CD4-positive, alpha-beta T cell treated with Interleukin-17A for 1 hour (primary cell): ENCODE results near the gene PPP1CB.

ENCODE experiments used
- DNase-seq: peaks from one replicate; pipeline ENCODE4 v3.0.0-alpha.2; 2020

The PPP1CB gene

GRCh38 chr2:28745876-28746275 is 5.8 kb upstream of the PPP1CB start:
- DNase-seq, result no peak

- no peak for DNase-seq
Measured at GRCh38 chr2:28746429-28747111, 5.1 kb upstream of the PPP1CB start.

- DNase-seq, result no peak
Measured at GRCh38 chr2:28747714-28748113, 3.9 kb upstream of the PPP1CB start.

- peak; percentile 48 for DNase-seq
Measured at GRCh38 chr2:28748176-28748575, 3.5 kb upstream of the PPP1CB start.

GRCh38 chr2:28748941-28749340 is 2.7 kb upstream of the PPP1CB start:
- DNase-seq, result no peak

- no peak for DNase-seq
Measured at GRCh38 chr2:28749526-28749925, 2.1 kb upstream of the PPP1CB start.

- DNase-seq, result peak; percentile 66
Measured at GRCh38 chr2:28750316-28751251, 1.0 kb upstream of the PPP1CB start.

- DNase-seq, result no peak
Measured at GRCh38 chr2:28751956-28752630, 463 bp downstream of the PPP1CB start.

GRCh38 chr2:28752631-28753376 is 1.2 kb downstream of the PPP1CB start:
- DNase-seq, result peak; percentile 48

GRCh38 chr2:28754321-28754720 is 2.7 kb downstream of the PPP1CB start:
- DNase-seq, result no peak

- no peak for DNase-seq
Measured at GRCh38 chr2:28755421-28755820, 3.8 kb downstream of the PPP1CB start.

GRCh38 chr2:28758459-28758858 is 6.8 kb downstream of the PPP1CB start:
- no peak for DNase-seq

GRCh38 chr2:28761420-28761819 is 9.8 kb downstream of the PPP1CB start:
- no peak for DNase-seq

- DNase-seq, result no peak
Measured at GRCh38 chr2:28764909-28765711, 13.5 kb downstream of the PPP1CB start.

GRCh38 chr2:28766070-28766469 is 14.4 kb downstream of the PPP1CB start:
- DNase-seq, result no peak

- DNase-seq, result no peak
Measured at GRCh38 chr2:28767337-28767736, 15.7 kb downstream of the PPP1CB start.

- no peak for DNase-seq
Measured at GRCh38 chr2:28768422-28768821, 16.8 kb downstream of the PPP1CB start.

- DNase-seq, result no peak
Measured at GRCh38 chr2:28768952-28769351, 17.3 kb downstream of the PPP1CB start.

- no peak for DNase-seq
Measured at GRCh38 chr2:28772351-28772750, 20.7 kb downstream of the PPP1CB start.

- DNase-seq, result no peak
Measured at GRCh38 chr2:28776471-28776870, 24.8 kb downstream of the PPP1CB start.

GRCh38 chr2:28778392-28778791 is 26.8 kb downstream of the PPP1CB start:
- no peak for DNase-seq

- no peak for DNase-seq
Measured at GRCh38 chr2:28779001-28779400, 27.4 kb downstream of the PPP1CB start.
